DMS153 treated with DMSO at 0.1 percent for 48 hours (cell line): Measurements from ENCODE around the gene SBF2.
"Not testable (repeated sequence)": the region's sequence is repeated elsewhere in the genome, so short reads cannot be mapped to it uniquely, and the experiment has no call there.

Source experiments
- DNase-seq: peaks from one replicate; lab custom pipeline; 2025; ENCODE audit not compliant: unreplicated experiment; lab: John Stamatoyannopoulos, UW

SBF2 gene

GRCh38 chr11:10268746-10269488, 25.1 kb downstream of the SBF2 start:
- no peak for DNase-seq

GRCh38 chr11:10267821-10268220, 26.2 kb downstream of the SBF2 start:
- DNase-seq = no peak

GRCh38 chr11:10265936-10266335, 28.1 kb downstream of the SBF2 start:
- DNase-seq = no peak

GRCh38 chr11:10264716-10265115, 29.3 kb downstream of the SBF2 start:
- DNase-seq = not testable (repeated sequence)

GRCh38 chr11:10263929-10264328, 30.1 kb downstream of the SBF2 start:
- no peak for DNase-seq

- no peak for DNase-seq
These were observed 32.2 kb downstream of the SBF2 start for GRCh38 chr11:10261821-10262220.

- no peak for DNase-seq
These were observed 36.5 kb downstream of the SBF2 start for GRCh38 chr11:10257478-10257877.

GRCh38 chr11:10255388-10256125, 38.5 kb downstream of the SBF2 start:
- DNase-seq = no peak

GRCh38 chr11:10249448-10250131, 44.4 kb downstream of the SBF2 start:
- not testable (repeated sequence) for DNase-seq

- no peak for DNase-seq
These were observed 47.0 kb downstream of the SBF2 start for GRCh38 chr11:10247011-10247410.

GRCh38 chr11:10243896-10244575, 50.0 kb downstream of the SBF2 start:
- no peak for DNase-seq

GRCh38 chr11:10236840-10237239, 57.2 kb downstream of the SBF2 start:
- no peak for DNase-seq

- DNase-seq = no peak
These were observed 60.4 kb downstream of the SBF2 start for GRCh38 chr11:10233581-10233980.

- no peak for DNase-seq
These were observed 61.3 kb downstream of the SBF2 start for GRCh38 chr11:10232756-10233155.

GRCh38 chr11:10231803-10232202, 62.2 kb downstream of the SBF2 start:
- not testable (repeated sequence) for DNase-seq

GRCh38 chr11:10225553-10225952, 68.5 kb downstream of the SBF2 start:
- no peak for DNase-seq

- DNase-seq = no peak
These were observed 71.6 kb downstream of the SBF2 start for GRCh38 chr11:10222399-10222798.

GRCh38 chr11:10221342-10221741, 72.7 kb downstream of the SBF2 start:
- DNase-seq = no peak

- DNase-seq = no peak
These were observed 82.5 kb downstream of the SBF2 start for GRCh38 chr11:10211470-10211869.

- DNase-seq = no peak
These were observed 84.7 kb downstream of the SBF2 start for GRCh38 chr11:10209326-10209725.

GRCh38 chr11:10208131-10208575, 85.9 kb downstream of the SBF2 start:
- DNase-seq = peak; percentile 65
